Panc1 (cell line): ENCODE measurements around the gene LRRC1.

ENCODE experiments used
- POLR2AphosphoS5 ChIP-seq: IDR thresholded peaks from 2 replicates; pipeline ENCODE4 v1.6.1; 2012; ENCODE audit warnings: mild to moderate bottlenecking, low read depth, low read length, moderate library complexity
- SIN3A ChIP-seq: IDR thresholded peaks from 2 replicates; pipeline ENCODE4 v1.6.1; 2012; ENCODE audit warnings: low read depth, mild to moderate bottlenecking, low read length, moderate library complexity, borderline replicate concordance; ENCODE audit not compliant: insufficient read depth
- TF ChIP-seq, protein P1 (sequence below), 2 experiments: IDR thresholded peaks; 2 replicates each; pipeline ENCODE4 v1.6.1; 2011 to 2012; ENCODE audit warnings: low read depth in 2 of 2, control low read depth in 1 of 2, low read length in 1 of 2, mild to moderate bottlenecking in 1 of 2, moderate library complexity in 1 of 2; ENCODE audit not compliant: insufficient read depth in 1 of 2
- TF ChIP-seq, protein P2 (sequence below): fragments of 450-650 bp; IDR thresholded peaks from 2 replicates; pipeline ENCODE4 v1.5.1; 2017; ENCODE audit warnings: mild to moderate bottlenecking

- TF ChIP-seq, protein P1, sequence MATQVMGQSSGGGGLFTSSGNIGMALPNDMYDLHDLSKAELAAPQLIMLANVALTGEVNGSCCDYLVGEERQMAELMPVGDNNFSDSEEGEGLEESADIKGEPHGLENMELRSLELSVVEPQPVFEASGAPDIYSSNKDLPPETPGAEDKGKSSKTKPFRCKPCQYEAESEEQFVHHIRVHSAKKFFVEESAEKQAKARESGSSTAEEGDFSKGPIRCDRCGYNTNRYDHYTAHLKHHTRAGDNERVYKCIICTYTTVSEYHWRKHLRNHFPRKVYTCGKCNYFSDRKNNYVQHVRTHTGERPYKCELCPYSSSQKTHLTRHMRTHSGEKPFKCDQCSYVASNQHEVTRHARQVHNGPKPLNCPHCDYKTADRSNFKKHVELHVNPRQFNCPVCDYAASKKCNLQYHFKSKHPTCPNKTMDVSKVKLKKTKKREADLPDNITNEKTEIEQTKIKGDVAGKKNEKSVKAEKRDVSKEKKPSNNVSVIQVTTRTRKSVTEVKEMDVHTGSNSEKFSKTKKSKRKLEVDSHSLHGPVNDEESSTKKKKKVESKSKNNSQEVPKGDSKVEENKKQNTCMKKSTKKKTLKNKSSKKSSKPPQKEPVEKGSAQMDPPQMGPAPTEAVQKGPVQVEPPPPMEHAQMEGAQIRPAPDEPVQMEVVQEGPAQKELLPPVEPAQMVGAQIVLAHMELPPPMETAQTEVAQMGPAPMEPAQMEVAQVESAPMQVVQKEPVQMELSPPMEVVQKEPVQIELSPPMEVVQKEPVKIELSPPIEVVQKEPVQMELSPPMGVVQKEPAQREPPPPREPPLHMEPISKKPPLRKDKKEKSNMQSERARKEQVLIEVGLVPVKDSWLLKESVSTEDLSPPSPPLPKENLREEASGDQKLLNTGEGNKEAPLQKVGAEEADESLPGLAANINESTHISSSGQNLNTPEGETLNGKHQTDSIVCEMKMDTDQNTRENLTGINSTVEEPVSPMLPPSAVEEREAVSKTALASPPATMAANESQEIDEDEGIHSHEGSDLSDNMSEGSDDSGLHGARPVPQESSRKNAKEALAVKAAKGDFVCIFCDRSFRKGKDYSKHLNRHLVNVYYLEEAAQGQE (IDR thresholded peaks at IDR 0.05; ENCODE audit: insufficient read depth in 1 of 2, low read depth in 2 of 2, low read length in 1 of 2): no peak
- TF ChIP-seq, protein P2, sequence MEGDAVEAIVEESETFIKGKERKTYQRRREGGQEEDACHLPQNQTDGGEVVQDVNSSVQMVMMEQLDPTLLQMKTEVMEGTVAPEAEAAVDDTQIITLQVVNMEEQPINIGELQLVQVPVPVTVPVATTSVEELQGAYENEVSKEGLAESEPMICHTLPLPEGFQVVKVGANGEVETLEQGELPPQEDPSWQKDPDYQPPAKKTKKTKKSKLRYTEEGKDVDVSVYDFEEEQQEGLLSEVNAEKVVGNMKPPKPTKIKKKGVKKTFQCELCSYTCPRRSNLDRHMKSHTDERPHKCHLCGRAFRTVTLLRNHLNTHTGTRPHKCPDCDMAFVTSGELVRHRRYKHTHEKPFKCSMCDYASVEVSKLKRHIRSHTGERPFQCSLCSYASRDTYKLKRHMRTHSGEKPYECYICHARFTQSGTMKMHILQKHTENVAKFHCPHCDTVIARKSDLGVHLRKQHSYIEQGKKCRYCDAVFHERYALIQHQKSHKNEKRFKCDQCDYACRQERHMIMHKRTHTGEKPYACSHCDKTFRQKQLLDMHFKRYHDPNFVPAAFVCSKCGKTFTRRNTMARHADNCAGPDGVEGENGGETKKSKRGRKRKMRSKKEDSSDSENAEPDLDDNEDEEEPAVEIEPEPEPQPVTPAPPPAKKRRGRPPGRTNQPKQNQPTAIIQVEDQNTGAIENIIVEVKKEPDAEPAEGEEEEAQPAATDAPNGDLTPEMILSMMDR: no peak
- TF ChIP-seq POLR2AphosphoS5: no peak
- TF ChIP-seq SIN3A: no peak
Measured at GRCh38 chr6:53758496-53758895, 36.3 kb upstream of the LRRC1 start.
